Glutamatergic neuron (in vitro differentiated cells): ENCODE measurements around the gene TEX264. TPM values are rescaled to one million over a fixed set of nuclear protein-coding genes. Genes with fewer than 3 reads are reported as not detected.

ENCODE experiments used
- DNase-seq: peaks from one replicate; pipeline ENCODE4 v3.0.0; 2022
- H3K27ac Mint-ChIP-seq: one replicate; pipeline ENCODE4 v1.8.0; 2020; ENCODE audit warnings: mild to moderate bottlenecking, mixed read lengths, inconsistent platforms; ENCODE audit not compliant: unreplicated experiment
- H3K27me3 Mint-ChIP-seq: one replicate; pipeline ENCODE4 v1.8.0; 2020; ENCODE audit warnings: mild to moderate bottlenecking, moderate library complexity, mixed read lengths, inconsistent platforms; ENCODE audit not compliant: unreplicated experiment
- H3K36me3 Mint-ChIP-seq: one replicate; pipeline ENCODE4 v1.8.0; 2020; ENCODE audit warnings: mild to moderate bottlenecking, mixed read lengths, inconsistent platforms; ENCODE audit not compliant: unreplicated experiment
- H3K4me1 Mint-ChIP-seq: one replicate; pipeline ENCODE4 v1.8.0; 2020; ENCODE audit warnings: mild to moderate bottlenecking, low read depth, mixed read lengths, inconsistent platforms; ENCODE audit not compliant: unreplicated experiment
- H3K4me3 Mint-ChIP-seq: one replicate; pipeline ENCODE4 v1.8.0; 2020; ENCODE audit warnings: mild to moderate bottlenecking, mixed read lengths, inconsistent platforms; ENCODE audit not compliant: unreplicated experiment
- H3K9me3 Mint-ChIP-seq: one replicate; pipeline ENCODE4 v1.8.0; 2020; ENCODE audit warnings: mild to moderate bottlenecking, moderate library complexity, mixed read lengths, inconsistent platforms; ENCODE audit not compliant: unreplicated experiment
- CTCF ChIP-seq: fragments of 200-600 bp; sonication (generic); IDR thresholded peaks from one replicate; pipeline ENCODE4 v1.5.0; 2021; ENCODE audit not compliant: partially characterized antibody, unreplicated experiment
- total RNA-seq: library from RNA; stranded (reverse); fragmentation: NEBNext Ultra II Directional; extraction: Animal tissue kit (Norgen Biotek cat#: 25700); gene quantifications from one replicate; pipeline ENCODE4 v1.2.1, GENCODE V29; 2021; ENCODE audit not compliant: unreplicated experiment

Gene TEX264
- total RNA-seq, 1 donor from 2014 or later = 13.2 TPM

GRCh38 chr3:51715231-51715976 lies 44.4 kb downstream of the TEX264 start:
- Mint-ChIP-seq H3K27ac (peak overlapping the region; percentile 33), H3K4me1 (peaks cover 47% of the 10 kb centered on the region), H3K36me3 (peaks cover 28% of the 10 kb centered on the region), H3K9me3 (peaks cover 16% of the 10 kb centered on the region), H3K4me3 (peak overlapping the region; percentile 51), H3K27me3 (peaks cover 18% of the 10 kb centered on the region)
- no peak for DNase-seq
- TF ChIP-seq CTCF = no peak

GRCh38 chr3:51715977-51716294 lies 44.9 kb downstream of the TEX264 start:
- Mint-ChIP-seq H3K27me3 (peaks cover 18% of the 10 kb centered on the region), H3K36me3 (peaks cover 28% of the 10 kb centered on the region), H3K4me1 (peaks cover 52% of the 10 kb centered on the region), H3K9me3 (peaks cover 18% of the 10 kb centered on the region), H3K27ac (no peak overlapping the region), H3K4me3 (peak overlapping the region; percentile 51)
- DNase-seq = no peak
- no peak for TF ChIP-seq CTCF

GRCh38 chr3:51716805-51717204 lies 45.8 kb downstream of the TEX264 start:
- no peak for TF ChIP-seq CTCF
- H3K4me3 Mint-ChIP-seq = peak overlapping the region; percentile 81
- peaks cover 18% of the 10 kb centered on the region for H3K9me3 Mint-ChIP-seq
- DNase-seq = no peak
- H3K36me3 Mint-ChIP-seq = peaks cover 28% of the 10 kb centered on the region
- peaks cover 18% of the 10 kb centered on the region for H3K27me3 Mint-ChIP-seq
- H3K27ac Mint-ChIP-seq = peak overlapping the region; percentile 99
- peaks cover 52% of the 10 kb centered on the region for H3K4me1 Mint-ChIP-seq

- H3K4me1 Mint-ChIP-seq = peaks cover 52% of the 10 kb centered on the region
- no peak for TF ChIP-seq CTCF
- peaks cover 16% of the 10 kb centered on the region for H3K9me3 Mint-ChIP-seq
- peaks cover 28% of the 10 kb centered on the region for H3K36me3 Mint-ChIP-seq
- H3K4me3 Mint-ChIP-seq = peak overlapping the region; percentile 81
- H3K27ac Mint-ChIP-seq = peak overlapping the region; percentile 99
- DNase-seq = no peak
- H3K27me3 Mint-ChIP-seq = peaks cover 18% of the 10 kb centered on the region
Observed at GRCh38 chr3:51717446-51717845, 46.4 kb downstream of the TEX264 start.

- no peak for TF ChIP-seq CTCF
- peak overlapping the region; percentile 65 for H3K4me3 Mint-ChIP-seq
- peak overlapping the region; percentile 99 for H3K27ac Mint-ChIP-seq
- peaks cover 28% of the 10 kb centered on the region for H3K36me3 Mint-ChIP-seq
- H3K4me1 Mint-ChIP-seq = peaks cover 52% of the 10 kb centered on the region
- H3K27me3 Mint-ChIP-seq = peaks cover 18% of the 10 kb centered on the region
- no peak for DNase-seq
- H3K9me3 Mint-ChIP-seq = peaks cover 16% of the 10 kb centered on the region
Observed at GRCh38 chr3:51717947-51718346, 46.9 kb downstream of the TEX264 start.
